Dedifferentiated amniotic fluid mesenchymal stem cell (primary cell): Measurements from ENCODE around the gene WHRN.

Experiments used
- DNase-seq: peaks from one replicate; pipeline ENCODE4 v3.0.0-alpha.2; 2016; ENCODE audit errors: extremely low spot score

WHRN gene

DNA sequence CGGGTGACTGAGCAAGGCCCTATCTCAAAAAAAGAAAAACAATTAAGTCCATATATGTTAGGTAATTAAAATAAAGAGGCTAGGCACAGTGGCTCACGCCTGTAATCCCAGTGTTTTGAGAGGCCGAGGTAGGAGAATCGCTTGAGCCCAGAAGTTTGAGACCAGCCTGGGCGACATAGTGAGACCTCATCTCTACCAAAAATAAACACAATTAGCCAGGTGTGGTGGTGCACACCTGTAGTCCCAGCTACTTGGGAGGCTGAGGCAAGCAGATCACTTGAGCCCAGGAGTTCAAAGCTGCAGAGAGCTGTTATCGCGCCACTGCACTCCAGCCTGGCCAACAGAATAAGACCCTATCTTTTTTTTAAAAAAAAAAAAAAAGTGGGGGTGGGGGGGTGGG, 12.3 kb downstream of the WHRN start:
- no peak for DNase-seq

DNA sequence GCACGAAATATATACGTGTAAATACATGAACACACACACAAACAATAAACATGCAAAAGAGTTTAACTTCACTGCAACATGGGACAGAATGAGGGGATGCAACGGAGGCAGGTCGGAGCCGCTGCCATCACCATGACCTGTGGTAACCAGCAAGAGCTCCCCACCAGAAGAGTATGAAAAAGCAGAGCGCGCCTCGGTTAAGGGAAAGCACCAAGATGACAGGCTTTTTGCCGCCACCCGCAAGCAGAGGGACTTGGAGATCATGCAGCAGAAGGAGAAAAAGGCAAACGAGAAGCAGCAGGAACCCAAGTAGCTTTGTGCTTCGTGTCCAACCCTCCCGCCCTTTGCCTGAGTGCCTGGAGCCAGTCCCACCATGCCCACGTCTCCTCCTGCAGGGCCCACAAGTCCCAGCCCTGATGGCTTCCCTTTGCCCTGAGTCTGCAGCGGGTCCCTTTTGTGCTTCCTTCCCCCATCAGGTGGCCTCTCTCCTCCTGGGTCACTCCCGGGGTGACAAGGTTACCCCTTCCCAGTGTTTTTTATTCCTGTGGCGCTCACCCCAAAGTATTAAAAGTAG, 13.8 kb downstream of the WHRN start:
- no peak for DNase-seq

- no peak for DNase-seq
Measured at GRCh38 chr9:114489928-114490327, 15.3 kb downstream of the WHRN start.

DNA sequence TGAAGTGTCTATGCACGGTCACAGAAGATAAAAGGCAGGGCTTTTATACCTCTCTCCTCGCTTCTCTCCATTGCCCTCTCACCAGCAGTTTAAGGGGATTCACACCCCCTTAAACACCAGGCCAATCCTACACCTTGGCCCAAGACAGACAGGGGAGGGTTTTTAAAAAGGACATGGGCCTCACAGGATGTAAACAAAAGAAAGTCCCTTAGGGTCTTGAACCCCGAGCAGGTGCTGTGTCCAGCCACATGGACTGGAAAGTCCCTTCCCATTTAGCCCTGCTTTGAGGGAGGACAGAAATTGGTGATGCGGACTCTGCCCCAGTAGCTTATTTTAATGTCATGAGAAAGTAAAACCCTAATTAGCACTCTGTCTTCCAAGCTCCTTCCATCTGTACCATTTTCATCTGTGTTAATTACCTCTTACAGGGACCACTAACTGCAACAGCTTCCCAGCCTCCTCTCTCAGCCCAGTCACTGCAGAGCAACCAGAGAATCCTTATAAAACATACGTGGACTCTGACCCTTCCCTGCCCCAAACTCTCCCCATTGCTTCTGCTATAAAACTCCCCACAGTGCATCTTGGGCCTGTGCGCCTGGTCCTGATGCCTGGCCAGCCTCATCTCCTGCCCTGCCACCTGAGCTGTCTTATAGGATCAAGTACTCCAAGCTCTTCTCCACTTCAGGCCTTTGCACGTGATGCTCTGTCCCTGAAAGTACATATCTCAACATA, 16.7 kb downstream of the WHRN start:
- no peak for DNase-seq

DNA sequence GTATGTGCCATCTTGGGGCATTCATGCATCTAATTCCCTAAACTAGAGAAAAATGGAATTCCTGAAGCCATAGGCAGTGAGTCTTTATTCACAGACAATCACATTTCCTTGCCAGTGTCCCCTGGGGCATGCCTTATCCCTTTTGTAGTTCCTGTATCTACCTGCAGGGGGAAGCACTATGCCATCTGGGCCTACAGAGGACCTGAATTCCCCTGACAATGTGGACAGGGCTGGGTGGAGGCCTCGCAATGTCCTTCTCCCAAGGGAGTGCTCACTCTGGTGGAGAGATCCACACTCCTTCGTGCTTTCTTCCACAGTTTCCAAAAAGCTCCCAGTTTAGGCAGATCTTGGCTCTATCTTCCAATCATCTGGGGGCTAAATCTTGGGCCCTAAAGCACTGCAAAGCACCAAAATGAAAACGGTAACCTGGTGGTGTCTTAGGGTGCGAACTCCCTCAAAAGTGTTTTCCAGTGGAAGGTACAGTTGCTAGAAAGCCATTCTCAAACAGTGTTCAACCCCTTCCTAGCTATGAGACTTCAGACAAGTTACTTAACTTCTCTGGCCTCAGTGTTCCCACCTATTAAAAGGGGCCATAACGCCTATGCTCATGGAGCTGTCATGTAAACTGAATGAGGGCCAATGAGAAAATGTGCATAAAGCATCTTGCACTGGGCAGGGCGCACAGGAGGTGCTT, 17.5 kb downstream of the WHRN start:
- DNase-seq, result peak; percentile 68

DNA sequence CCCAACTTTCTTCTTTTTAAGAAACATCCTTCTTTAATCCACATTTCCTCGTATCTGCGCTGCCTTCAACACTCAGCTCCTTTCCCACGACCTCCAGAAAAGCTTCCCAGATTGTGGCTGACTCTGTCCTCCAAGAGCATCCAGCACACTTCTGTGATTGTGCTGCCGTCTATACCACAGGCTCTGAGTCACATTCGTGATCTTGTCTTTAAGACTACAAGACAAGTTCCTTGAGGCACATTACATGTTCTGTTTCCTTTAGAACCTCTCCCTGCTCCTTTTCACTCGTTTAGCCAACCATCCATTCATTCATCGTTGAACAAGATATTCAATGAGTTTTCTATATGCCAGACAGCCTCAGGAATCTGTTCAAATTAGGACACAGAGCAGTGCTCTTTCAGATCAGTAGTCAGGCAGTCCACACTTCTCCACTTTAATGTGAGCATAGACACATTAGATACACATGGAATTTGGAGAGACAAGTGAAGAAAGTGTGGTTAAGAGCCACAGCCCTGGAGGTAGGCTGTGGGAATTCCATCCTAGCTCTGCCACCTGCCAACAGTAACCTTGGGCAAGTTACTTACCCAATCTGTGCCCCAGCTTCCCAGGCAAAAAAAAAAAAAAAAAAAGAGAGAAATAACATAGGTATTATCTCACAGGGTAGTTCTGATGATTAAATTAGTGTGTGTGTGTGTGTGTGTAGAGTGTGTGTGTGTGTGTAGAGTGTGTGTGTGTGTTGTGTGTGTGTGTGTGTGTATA, 18.9 kb downstream of the WHRN start:
- no peak for DNase-seq

- no peak for DNase-seq
Measured at GRCh38 chr9:114484854-114485443, 20.3 kb downstream of the WHRN start.

GRCh38 chr9:114484215-114484853, 20.9 kb downstream of the WHRN start:
- DNase-seq, result no peak

- DNase-seq, result no peak
Measured at GRCh38 chr9:114483499-114483898, 21.8 kb downstream of the WHRN start.

DNA sequence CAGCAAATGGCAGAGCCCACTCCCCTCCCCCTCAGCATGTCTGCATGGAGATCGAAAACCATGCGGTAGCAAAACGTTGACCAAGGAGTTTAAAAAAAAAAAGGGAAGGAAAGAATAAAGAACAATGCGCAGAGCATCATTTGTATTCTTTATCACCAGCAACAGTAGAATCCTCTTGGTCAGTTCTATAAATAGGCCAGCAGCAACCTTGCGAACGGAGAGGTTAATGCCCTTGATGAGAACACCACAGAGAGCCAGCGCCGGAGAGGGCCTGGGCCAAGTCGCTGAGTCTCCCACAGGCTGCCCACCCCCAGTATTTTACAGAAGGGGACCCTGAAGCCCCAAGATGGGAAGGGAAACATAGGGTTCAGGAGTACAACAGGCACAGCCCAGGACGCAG, 22.7 kb downstream of the WHRN start:
- DNase-seq, result no peak

GRCh38 chr9:114481789-114482188, 23.5 kb downstream of the WHRN start:
- DNase-seq, result no peak

DNA sequence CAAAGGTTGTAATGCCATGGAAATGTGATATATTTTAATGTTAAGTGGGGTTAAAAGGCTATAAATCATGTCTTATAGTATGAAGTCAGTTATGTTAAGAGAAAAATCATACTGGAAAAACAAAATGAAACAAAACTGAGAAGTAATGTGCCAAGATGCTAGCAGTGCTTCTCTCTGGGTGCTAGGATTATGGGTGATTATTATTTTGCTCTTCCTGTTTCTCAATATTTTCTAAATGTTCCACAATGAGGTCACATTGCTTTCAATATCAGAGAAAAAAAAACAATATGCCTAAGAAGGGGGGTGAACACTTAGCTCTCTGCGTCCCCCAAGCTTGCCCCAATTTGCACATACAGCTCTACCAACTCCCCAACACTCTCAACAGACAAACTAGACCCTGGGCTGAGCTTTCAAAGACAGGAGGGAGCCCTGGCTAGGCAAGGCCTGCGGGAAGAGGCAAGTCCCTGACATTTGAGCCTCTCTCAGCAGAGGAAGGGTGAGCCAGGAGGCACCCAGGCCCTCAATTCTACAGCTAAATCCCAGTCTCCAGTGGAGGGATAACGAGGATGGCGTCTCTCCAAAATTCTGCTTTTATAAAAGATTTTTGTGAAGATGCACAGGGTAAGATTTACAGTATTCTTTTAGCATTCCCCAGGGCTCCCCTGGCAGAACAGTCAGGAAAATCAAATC, 24.4 kb downstream of the WHRN start:
- DNase-seq, result no peak

DNA sequence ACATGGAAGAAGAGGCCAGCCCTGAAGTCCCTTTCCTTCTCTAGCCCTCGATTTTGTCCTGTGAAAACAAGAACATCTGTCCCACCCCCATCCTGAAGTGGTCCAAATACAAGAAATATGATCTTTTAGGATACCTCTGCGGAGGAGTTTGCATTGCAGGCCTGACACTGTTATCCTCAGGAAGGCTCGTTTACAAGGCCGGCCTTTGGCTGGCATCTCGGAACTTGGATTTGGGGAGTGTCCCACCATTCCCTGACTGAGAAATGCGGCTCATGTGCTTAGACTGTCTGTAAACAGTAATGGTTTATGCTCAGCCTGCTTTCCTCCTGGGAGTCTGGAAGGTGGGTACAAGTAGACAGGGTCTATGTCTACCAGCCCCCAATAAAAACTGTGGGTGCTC, 26.4 kb downstream of the WHRN start:
- no peak for DNase-seq

GRCh38 chr9:114478459-114478858, 26.8 kb downstream of the WHRN start:
- no peak for DNase-seq

GRCh38 chr9:114477642-114478041, 27.6 kb downstream of the WHRN start:
- no peak for DNase-seq

DNA sequence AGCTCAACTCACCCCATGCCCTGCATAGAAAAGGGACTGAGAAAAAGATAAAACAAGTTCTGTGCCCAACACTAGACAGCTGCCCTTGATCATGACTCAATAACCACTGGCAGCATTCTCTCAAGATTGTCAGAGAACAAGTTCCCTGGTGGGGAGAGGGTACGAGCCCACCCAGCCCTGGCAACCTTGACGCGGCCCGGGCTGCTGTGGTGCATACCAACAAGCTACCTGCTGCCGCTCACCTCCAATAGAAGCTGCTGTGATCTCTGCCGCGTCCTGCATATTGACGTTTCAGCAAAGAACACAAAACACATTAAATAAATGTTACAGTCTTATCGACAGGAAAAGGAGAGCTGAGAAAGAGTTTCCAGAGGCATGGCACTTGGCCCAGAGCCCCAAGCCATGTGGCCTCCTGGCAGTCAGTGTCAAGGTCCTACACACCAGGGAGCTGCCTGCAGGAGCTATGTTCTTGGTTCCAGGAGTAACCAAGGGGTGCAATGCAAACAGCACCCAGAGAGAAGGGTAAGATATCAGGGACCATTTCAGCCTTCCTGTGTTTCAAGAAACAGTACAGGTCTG, 28.3 kb downstream of the WHRN start:
- no peak for DNase-seq

DNA sequence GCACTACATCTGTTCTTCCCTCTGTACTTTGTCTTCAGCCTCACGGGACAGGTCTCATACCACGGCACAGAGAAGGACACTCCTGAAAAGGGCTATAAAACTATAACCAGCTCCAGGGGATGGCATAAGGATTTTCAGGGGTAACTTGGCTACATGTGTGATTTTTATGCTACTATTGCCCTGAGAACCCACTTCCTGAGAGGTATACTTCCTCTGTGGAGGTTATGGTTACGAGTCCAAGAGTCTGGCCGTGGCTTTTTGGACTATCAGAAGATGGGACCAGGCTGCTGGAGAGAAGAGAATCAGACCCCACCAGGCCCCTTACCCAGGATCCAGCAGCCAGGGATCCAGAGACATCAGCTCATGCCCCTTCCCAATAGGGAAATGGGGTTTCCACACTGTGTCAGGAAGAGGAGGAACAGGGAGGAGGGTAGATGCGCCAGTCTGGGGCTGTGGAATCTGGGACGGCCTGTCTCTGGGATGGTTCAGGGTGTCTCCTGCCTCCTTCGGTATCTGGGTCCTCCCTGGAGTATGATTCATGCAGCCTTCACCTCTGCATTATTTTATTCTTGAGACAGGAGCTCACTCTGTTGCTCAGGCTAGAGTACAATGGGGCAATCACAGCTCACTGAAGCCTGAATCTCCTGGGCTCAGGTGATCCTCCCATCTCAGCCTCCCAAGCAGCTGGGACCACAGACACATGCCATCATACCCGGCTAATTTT, 29.7 kb downstream of the WHRN start:
- no peak for DNase-seq

DNA sequence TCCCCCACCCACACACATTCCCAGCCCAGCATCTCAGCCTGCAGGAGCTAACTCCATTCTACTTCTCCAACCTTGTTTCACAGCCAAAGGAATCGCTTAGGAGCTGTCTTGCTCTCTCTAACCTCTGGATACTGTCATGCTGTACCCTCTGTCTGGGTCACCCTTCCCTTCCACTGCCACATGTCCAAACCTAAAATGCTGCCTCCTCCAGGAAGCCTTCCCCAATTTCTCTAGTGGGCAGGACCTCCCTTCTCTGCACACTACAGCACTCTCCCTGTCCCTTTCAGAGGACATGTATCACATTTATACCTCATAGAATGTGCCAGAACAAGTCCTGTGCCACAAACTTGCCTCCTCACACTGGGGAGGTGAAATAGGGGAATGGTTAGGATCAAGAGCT, 30.8 kb downstream of the WHRN start:
- DNase-seq, result no peak

DNA sequence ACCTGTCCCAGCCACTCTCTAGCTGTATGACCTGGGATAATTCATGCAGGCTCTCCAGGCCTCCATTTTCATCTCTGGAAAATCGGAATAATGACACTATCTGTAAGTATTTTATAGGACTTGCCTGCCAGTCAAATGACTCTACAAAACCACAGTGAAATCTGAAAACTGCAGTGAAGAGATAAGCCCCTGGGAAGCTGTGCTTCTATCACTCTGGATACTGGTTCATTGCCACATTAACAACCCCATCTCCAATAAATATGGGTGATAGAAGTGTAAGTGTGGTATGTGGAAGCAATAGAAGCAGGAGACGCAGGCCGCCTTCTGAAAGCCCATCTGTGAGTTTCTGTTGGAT, 31.8 kb downstream of the WHRN start:
- DNase-seq, result no peak
